ENCODE measurements around the gene LAMTOR5. TPM values are rescaled to one million over a fixed set of nuclear protein-coding genes. Genes with fewer than 3 reads are reported as not detected.

Gene LAMTOR5
- total and polyA plus RNA-seq, 2 of the 4 experiments (the other 2 are of a cell fraction): 159 to 369 TPM

GRCh38 chr1:110455151-110455550, 47.7 kb upstream of the LAMTOR5 start:
- Histone ChIP-seq H3K4ac (ENCODE audit: low read depth, low read length) (no peak overlapping the region), H2BK20ac (ENCODE audit: low read depth, low read length) (no peak overlapping the region), H3K4me3 (ENCODE audit: insufficient read depth, low read depth, low read length) (no peak overlapping the region), H3K79me1 (ENCODE audit: low read depth in 1 of 2, low read length in 2 of 2) (no peaks in the 10 kb centered on the region), H2AK9ac (replicated peaks; ENCODE audit: low read depth, low read length, poor library complexity) (no peak overlapping the region), H3K9me1 (ENCODE audit: insufficient read depth, low read length) (no peaks in the 10 kb centered on the region), H3K14ac (replicated peaks; ENCODE audit: low read depth, low read length) (no peak overlapping the region), H4K91ac (ENCODE audit: insufficient read depth, low read depth, low read length) (no peak overlapping the region), H3K4me2 (ENCODE audit: low read depth, low read length) (no peak overlapping the region), H3K36me3 (ENCODE audit: control insufficient read depth, insufficient read depth, low read length) (no peaks in the 10 kb centered on the region), H4K8ac (ENCODE audit: low read depth in 2 of 2, low read length in 2 of 2) (no peak overlapping the region), H4K20me1 (ENCODE audit: insufficient read depth, low read length) (no peaks in the 10 kb centered on the region), H3K27me3 (ENCODE audit: control insufficient read depth, insufficient read depth, low read length) (peaks cover 59% of the 10 kb centered on the region), H2BK120ac (ENCODE audit: low read depth, low read length) (no peak overlapping the region), H2AK5ac (ENCODE audit: low read depth, low read length) (no peak overlapping the region), H2AFZ (replicated peaks; ENCODE audit: low read length, poor library complexity) (no peak overlapping the region), H3K27ac (ENCODE audit: insufficient read depth, low read length) (no peak overlapping the region), H3K18ac (ENCODE audit: low read depth, low read length) (no peak overlapping the region), H2BK15ac (ENCODE audit: low read depth, low read length) (no peak overlapping the region), H3K4me1 (ENCODE audit: control insufficient read depth, insufficient read depth, low read length) (no peaks in the 10 kb centered on the region), H3K56ac (ENCODE audit: extremely low read depth, insufficient read depth, low read length) (no peak overlapping the region), H3K9me3 (ENCODE audit: control insufficient read depth, insufficient read depth, low read length) (no peaks in the 10 kb centered on the region), H3K23ac (ENCODE audit: low read depth, low read length) (no peak overlapping the region), H4K5ac (ENCODE audit: low read depth, low read length) (no peak overlapping the region), H2BK5ac (ENCODE audit: low read depth, low read length, poor library complexity, severe bottlenecking) (no peak overlapping the region), H3K9ac (ENCODE audit: low read depth, low read length) (no peak overlapping the region)
- dilution Hi-C loops (cut with HindIII; ENCODE audit: low sequenced_read_pairs, unreplicated experiment): no loop called here
- no peak for ATAC-seq (ENCODE audit: low read depth)
- no peak for DNase-seq
- POLR2A ChIA-PET (ENCODE audit: unreplicated experiment): no interaction called here
- TF ChIP-seq ELK1 (IDR thresholded peaks at IDR 0.05; ENCODE audit: borderline replicate concordance, low read depth, low read length): no peak
- TF ChIP-seq RFX5 (IDR thresholded peaks at IDR 0.05; ENCODE audit: low read depth, low read length): no peak
- peak; percentile 42 for TF ChIP-seq CTCF (conservative IDR thresholded peaks at IDR 0.05; ENCODE audit: low read depth, low read length)
- no peak for TF ChIP-seq MXI1 (IDR thresholded peaks at IDR 0.05; ENCODE audit: borderline replicate concordance, low read depth, low read length)
- TF ChIP-seq RCOR1 (IDR thresholded peaks at IDR 0.05; ENCODE audit: insufficient replicate concordance, low read length): no peak
- no peak for TF ChIP-seq POLR2A (IDR thresholded peaks at IDR 0.05; ENCODE audit: low read depth, low read length)
- TF ChIP-seq CHD1 (IDR thresholded peaks at IDR 0.05; ENCODE audit: low read depth, low read length): no peak
- TF ChIP-seq BHLHE40 (IDR thresholded peaks at IDR 0.05; ENCODE audit: low read depth, low read length): no peak
- TF ChIP-seq RAD21 (IDR thresholded peaks at IDR 0.05; ENCODE audit: low read length): peak; percentile 54
- TF ChIP-seq MAFK (IDR thresholded peaks at IDR 0.05; ENCODE audit: low read depth, low read length): no peak
- no peak for TF ChIP-seq MAZ (IDR thresholded peaks at IDR 0.05; ENCODE audit: borderline replicate concordance, low read depth, low read length)
- TF ChIP-seq CEBPB (IDR thresholded peaks at IDR 0.05; ENCODE audit: low read depth, low read length): no peak
- TF ChIP-seq NFE2L2 (IDR thresholded peaks at IDR 0.05; ENCODE audit: low read depth, low read length): no peak
- TF ChIP-seq FOS (IDR thresholded peaks at IDR 0.05; ENCODE audit: low read depth, low read length): no peak
- TF ChIP-seq USF2 (IDR thresholded peaks at IDR 0.05; ENCODE audit: low read depth, low read length): no peak
- TF ChIP-seq SMC3 (IDR thresholded peaks at IDR 0.05; ENCODE audit: low read depth, low read length): peak; percentile 8; the same call in 1 of the 2 replicates
- intact Hi-C loops (cut with micrococcal nuclease): no loop called here
- no CpG with 5 or more reads among the region's 8 CpGs for WGBS, 2 experiments (ENCODE audit: extremely low coverage in 2 of 2, insufficient read length in 1 of 2)
- BruUV-seq (replicated peaks): no TSS peak
- in situ Hi-C loops (cut with MboI; ENCODE audit: low sequenced_read_pairs): no loop called here
- CTCF ChIA-PET: interaction anchor here (1.1 to 1.5 kb wide), 3 partner anchors 41 to 247 kb away, joined by 3 to 5 read pairs (median 5); no protein-coding TSS in a partner anchor
